ENCODE data around the gene AAK1.
"Not testable (repeated sequence)": the region's sequence is repeated elsewhere in the genome, so short reads cannot be mapped to it uniquely, and the experiment has no call there.

Gene AAK1

GRCh38 chr2:69624131-69624530, 19.4 kb downstream of the AAK1 start:
- DNase-seq, result no peak

DNA sequence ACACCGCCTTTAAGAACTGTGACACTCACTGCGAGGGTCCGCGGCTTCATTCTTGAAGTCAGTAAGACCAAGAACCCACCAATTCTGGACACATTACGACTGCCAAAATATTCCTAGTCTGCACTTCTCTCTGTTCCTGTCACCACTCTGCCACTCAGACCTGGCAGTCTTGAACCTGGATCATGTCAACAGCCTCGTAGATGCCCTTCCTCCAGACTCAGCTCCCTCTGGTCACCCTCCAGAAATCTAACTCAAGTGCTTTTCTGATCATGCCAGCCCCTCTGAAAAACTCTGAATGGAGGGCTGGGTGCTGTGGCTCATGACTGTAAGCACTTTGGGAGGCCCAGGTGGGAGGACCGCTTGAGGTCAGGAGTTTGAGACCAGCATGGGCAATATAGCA, 20.3 kb downstream of the AAK1 start:
- no peak for DNase-seq

DNA sequence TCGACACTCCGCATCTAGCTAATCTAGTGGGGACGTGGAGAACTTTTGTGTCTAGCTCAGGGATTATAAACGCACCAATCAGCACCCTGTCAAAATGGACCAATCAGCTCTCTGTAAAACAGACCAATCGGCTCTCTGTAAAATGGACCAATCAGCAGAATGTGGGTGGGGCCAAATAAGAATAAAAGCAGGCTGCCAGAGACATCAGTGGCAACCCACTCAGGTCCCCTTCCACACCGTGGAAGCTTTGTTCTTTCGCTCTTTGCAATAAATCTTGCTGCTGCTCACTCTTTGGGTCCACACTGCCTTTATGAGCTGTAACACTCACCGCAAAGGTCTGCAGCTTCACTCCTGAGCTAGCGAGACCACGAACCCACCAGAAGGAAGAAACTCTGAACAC, 20.7 kb downstream of the AAK1 start:
- not testable (repeated sequence) for DNase-seq

GRCh38 chr2:69622017-69622540, 21.5 kb downstream of the AAK1 start:
- DNase-seq, result not testable (repeated sequence)

GRCh38 chr2:69621440-69621839, 22.1 kb downstream of the AAK1 start:
- DNase-seq, result no peak

DNA sequence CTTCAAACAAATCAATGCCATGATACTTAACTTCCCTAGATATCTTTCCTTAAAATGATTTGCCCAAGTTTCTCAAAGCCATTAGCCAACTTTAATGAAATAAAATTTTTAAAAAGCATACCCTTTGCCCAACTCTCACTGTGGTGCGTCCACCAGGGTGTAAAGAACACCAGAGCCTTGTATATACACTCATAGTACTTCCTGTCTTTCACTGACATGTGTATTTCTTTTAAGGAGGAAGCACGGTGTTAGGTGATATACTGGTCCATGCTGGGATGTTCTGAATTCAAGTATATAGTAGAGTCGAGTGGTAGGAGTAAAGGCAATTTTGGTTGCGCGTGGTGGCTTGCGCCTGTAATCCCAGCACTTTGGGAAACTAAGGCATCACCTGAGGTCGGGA, 22.7 kb downstream of the AAK1 start:
- DNase-seq, result no peak

GRCh38 chr2:69619725-69620124, 23.8 kb downstream of the AAK1 start:
- no peak for DNase-seq

- DNase-seq, result no peak
Measured at GRCh38 chr2:69618362-69618761, 25.2 kb downstream of the AAK1 start.

DNA sequence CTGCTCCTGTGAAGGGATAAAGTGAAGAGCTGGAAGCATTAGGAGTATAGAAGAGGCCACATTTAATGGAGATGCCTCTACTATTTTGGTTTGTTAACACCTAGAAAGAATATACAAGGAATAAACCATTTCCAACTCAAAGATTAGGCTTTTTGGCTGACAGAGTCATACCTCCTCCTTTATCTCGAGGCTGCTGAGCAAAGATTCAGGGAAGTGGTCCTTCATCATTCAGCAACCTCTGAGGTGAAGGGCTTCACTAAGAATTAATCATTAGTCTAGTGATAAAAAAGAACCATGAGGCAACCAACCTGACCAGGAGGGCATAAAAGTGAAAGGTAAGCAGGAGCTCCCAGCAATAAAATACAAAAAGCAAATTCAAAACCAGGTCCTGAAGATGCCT, 25.8 kb downstream of the AAK1 start:
- no peak for DNase-seq

- peak; percentile 24 for DNase-seq
Measured at GRCh38 chr2:69616755-69617154, 26.8 kb downstream of the AAK1 start.

GRCh38 chr2:69615969-69616368, 27.6 kb downstream of the AAK1 start:
- no peak for DNase-seq

DNA sequence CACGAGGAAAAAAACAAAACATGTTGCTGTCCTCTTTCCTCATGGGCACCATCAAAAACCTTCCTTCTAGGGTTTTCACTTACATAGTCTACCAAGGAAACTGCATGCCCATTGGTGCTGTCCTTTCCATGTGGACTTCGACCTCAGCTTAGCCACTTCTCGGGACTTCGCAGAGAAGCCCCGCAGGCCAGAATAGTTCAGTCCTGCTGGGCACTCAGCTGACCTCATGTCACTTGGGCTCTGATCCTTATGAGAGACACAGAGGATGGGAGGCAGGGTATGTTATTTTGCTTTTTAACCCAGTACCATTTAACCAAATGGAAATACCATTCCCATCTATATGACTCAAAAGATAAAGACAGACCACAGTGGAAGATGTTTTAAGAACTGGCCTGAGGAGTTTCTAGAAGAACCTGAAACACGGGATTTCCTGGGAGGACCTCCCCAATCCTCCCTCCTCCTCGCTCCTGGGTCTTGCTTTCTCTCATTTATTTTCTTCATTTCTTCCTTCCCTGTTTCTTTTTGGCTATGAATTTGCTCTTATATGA, 28.4 kb downstream of the AAK1 start:
- no peak for DNase-seq

DNA sequence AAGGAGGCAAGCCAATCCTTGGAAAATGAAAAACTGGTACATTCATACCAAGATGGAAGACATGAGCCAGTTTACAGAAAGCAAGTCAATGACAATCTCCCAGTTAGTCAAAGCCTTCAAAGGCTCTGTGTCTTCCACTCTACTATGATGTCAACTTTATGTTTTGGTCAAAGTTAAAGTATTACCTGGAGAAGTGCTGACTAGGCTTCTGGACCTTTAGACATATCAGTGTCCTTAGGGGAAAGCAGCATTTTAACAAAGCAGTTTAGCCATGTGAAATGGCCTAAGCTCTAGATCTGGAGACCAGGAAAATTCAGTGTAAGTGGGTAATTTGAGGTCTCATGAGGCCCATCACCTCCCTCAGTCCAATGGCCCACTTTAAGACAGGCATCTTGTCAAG, 30.8 kb downstream of the AAK1 start:
- DNase-seq, result no peak

- DNase-seq, result no peak
Measured at GRCh38 chr2:69612200-69612599, 31.3 kb downstream of the AAK1 start.

DNA sequence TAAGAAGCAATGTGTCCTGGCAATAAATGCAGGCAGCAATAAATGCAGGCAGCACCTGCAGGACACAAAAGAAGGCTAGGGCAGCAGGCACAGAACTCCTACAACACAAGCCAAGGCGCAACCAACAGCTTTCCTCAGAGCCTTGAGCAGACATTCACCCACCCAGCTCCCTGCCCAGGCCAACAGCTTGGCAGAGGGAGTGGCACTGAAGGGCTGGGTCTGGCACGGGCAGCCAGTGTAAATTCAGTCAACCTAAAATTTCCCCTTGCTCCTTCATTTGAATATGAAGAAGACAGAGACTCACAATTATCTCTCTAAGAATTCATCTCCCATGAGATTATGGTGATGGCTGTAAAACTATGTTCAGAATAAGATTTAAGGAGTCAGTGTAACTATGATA, 35.4 kb downstream of the AAK1 start:
- no peak for DNase-seq

GRCh38 chr2:69606771-69607170, 36.8 kb downstream of the AAK1 start:
- not testable (repeated sequence) for DNase-seq

DNA sequence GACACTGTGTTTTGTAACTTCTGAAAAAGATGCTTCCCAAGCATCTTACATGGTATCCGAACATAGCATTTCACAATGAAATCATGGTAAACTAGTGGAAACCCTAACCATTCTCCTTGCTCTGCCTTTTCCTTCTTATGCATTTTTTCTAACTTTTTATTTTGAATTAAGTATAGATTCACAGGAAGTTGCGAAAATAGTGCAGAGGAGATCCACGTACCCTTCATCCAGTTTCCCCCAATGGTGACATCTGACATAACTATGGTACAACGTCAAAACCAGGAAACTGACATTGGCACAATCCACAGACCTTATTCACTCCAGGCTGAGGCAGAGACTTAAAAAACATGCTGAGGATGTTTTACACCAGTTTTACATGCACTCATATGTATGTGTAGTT, 38.3 kb downstream of the AAK1 start:
- no peak for DNase-seq

DNA sequence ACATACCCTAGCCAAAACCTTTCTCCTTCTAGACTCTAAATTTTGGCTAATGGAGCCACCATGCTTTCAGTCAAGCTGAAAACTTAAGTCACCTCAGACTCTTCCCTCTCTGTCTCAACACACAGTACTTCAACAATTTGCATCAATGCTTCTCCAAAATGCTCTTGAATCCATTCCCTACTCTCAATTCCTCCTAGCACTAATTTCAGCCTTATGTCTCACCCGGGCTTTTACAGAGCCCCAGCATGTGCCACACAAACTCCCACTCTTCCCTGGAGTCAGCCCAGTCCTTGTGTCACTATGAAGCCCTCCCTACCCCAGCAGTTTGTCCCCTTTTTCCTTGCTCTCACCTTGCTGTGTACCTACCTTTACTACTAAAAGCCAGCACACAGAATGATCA, 38.7 kb downstream of the AAK1 start:
- no peak for DNase-seq

- no peak for DNase-seq
Measured at GRCh38 chr2:69604026-69604678, 39.4 kb downstream of the AAK1 start.

GRCh38 chr2:69603146-69603743, 40.3 kb downstream of the AAK1 start:
- no peak for DNase-seq

GRCh38 chr2:69601179-69601612, 42.3 kb downstream of the AAK1 start:
- DNase-seq, result no peak

DNA sequence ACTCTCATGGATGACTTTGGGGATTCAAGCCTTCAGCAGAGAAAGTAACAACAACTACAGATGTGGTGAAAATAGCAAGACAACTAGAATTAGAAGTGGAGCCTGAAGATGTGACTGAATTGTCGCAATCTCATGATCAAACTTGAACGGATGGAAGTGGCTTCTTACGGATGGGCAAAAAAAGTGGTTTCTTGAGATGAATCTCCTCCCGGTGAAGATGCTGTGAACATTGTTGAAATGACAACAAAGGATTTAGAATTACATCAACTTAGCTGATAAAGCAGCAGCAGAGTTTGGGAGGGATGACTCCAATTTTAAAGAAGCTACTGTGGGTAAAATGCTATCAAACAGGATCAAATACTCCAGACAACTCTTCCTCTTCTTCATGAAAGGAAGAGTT, 43.1 kb downstream of the AAK1 start:
- no peak for DNase-seq

DNA sequence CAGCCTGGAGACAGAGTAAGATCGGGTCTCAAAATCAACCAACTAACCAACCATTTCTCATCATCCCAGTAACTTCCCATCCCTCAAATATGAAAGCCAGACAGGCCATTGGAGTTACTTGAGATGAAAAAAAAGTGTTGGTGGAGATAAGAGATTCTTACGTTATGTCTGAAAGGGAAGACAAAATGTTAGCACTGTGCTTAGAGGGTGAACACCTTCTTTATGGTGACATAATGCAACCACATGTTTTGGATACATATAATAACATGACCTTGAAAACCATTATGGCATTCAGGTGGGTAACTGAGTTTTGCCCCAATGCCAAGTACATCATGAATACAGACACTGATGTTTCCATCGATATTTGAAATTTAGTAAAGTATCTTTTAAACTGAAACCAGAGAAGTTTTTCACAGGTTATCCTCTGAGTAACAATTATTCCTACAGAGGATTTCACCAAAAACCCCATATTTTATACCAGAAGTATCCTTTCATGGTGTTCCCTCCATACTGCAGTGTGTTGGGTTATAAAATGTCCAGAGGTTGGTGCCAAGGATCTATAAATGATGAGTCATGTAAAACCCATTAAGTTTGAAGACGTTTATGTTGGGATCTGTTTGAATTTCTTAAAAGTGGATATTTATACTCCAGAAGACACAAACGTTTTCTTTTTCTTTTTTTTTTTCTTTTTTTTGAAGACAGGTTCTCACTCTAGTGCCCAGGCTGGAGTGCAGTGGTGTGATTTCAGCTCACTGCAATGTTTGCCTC, 45.5 kb downstream of the AAK1 start:
- DNase-seq, result no peak

DNA sequence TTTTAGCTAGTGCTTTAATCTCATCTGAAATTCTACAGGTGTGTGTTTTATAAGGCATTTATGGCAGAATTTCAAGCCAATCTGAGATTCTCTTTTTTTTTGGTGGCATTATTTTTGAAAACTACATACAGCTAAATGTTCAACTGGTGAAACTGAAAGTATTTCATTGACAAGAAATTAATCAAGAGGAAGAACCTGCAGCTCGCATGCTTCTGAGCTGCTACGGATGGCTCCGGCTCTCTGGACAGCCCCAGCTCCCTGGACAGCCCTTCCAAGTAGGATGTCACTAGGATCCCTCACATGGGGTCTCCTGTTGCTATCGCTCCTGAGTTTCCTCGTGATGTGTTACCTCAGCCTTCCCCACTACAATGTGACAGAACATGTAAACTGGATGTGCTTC, 46.4 kb downstream of the AAK1 start:
- no peak for DNase-seq
